H9 (cell line): ENCODE results near the gene MRPS21. TPM values are rescaled to one million over a fixed set of nuclear protein-coding genes. Genes with fewer than 3 reads are reported as not detected.

Source experiments
- DNase-seq: peaks from one replicate; pipeline ENCODE4 v3.0.0-alpha.2; 2017
- H2AFZ ChIP-seq: one replicate; pipeline ENCODE4 v1.6.1; 2013; ENCODE audit warnings: mild to moderate bottlenecking, low read length, control low read depth, moderate library complexity
- H2AK5ac ChIP-seq: 2 replicates; pipeline ENCODE4 v1.6.1; 2013; ENCODE audit warnings: low read length, control low read depth, mixed read lengths; ENCODE audit not compliant: insufficient read length
- H2BK120ac ChIP-seq: one replicate; pipeline ENCODE4 v1.6.1; 2013; ENCODE audit warnings: low read depth, mild to moderate bottlenecking, low read length, control low read depth, inconsistent platforms; ENCODE audit not compliant: poor library complexity, severe bottlenecking
- H2BK12ac ChIP-seq: 2 replicates; pipeline ENCODE4 v1.6.1; 2013; ENCODE audit warnings: low read length, control low read depth, mixed read lengths, low read depth; ENCODE audit not compliant: insufficient read length
- H2BK15ac ChIP-seq: 2 replicates; pipeline ENCODE4 v1.6.1; 2013; ENCODE audit warnings: low read depth, low read length, control low read depth
- H2BK20ac ChIP-seq: one replicate; pipeline ENCODE4 v1.6.1; 2013; ENCODE audit warnings: low read depth, mild to moderate bottlenecking, low read length, control low read depth, inconsistent platforms; ENCODE audit not compliant: poor library complexity, severe bottlenecking
- H2BK5ac ChIP-seq: 2 replicates; pipeline ENCODE4 v1.6.1; 2013; ENCODE audit warnings: low read length, control low read depth, mixed read lengths; ENCODE audit not compliant: insufficient read length
- H3K14ac ChIP-seq: 2 replicates; pipeline ENCODE4 v1.6.1; 2013; ENCODE audit warnings: low read length, control low read depth; ENCODE audit not compliant: insufficient read depth
- H3K18ac ChIP-seq: 2 replicates; pipeline ENCODE4 v1.6.1; 2013; ENCODE audit warnings: low read depth, mild to moderate bottlenecking, mixed read lengths, low read length, control low read depth; ENCODE audit not compliant: insufficient read length
- H3K23ac ChIP-seq: 2 replicates; pipeline ENCODE4 v1.6.1; 2013; ENCODE audit warnings: low read length, control low read depth, mixed read lengths, low read depth; ENCODE audit not compliant: insufficient read length
- H3K23me2 ChIP-seq: 2 replicates; pipeline ENCODE4 v1.6.1; 2013; ENCODE audit warnings: low read depth, mild to moderate bottlenecking, mixed read lengths, low read length, control low read depth; ENCODE audit not compliant: insufficient read length, poor library complexity, severe bottlenecking
- H3K27ac ChIP-seq: 2 replicates; pipeline ENCODE4 v1.5.1; 2013; ENCODE audit warnings: low read length, control low read depth, mixed read lengths, low read depth; ENCODE audit not compliant: insufficient read length
- H3K27me3 ChIP-seq: 2 replicates; pipeline ENCODE4 v1.6.1; 2013; ENCODE audit warnings: low read length, control low read depth, inconsistent platforms; ENCODE audit not compliant: insufficient read depth
- H3K4ac ChIP-seq: 2 replicates; pipeline ENCODE4 v1.6.1; 2013; ENCODE audit warnings: low read depth, mild to moderate bottlenecking, control low read depth, inconsistent platforms, low read length, moderate library complexity
- H3K4me1 ChIP-seq: 2 replicates; pipeline ENCODE4 v1.6.1; 2013; ENCODE audit warnings: low read length, control low read depth, inconsistent platforms; ENCODE audit not compliant: insufficient read depth
- H3K4me2 ChIP-seq: 2 replicates; pipeline ENCODE4 v1.6.1; 2013; ENCODE audit warnings: low read length, control low read depth, mixed read lengths; ENCODE audit not compliant: insufficient read length, insufficient read depth
- H3K56ac ChIP-seq: 2 replicates; pipeline ENCODE4 v1.6.1; 2013; ENCODE audit warnings: low read depth, mild to moderate bottlenecking, mixed read lengths, low read length, control low read depth; ENCODE audit not compliant: insufficient read length
- H3K79me1 ChIP-seq: 2 replicates; pipeline ENCODE4 v1.6.1; 2013; ENCODE audit warnings: low read depth, mild to moderate bottlenecking, moderate library complexity, low read length, control low read depth, inconsistent platforms; ENCODE audit not compliant: insufficient read depth, poor library complexity, severe bottlenecking
- H3K79me2 ChIP-seq: 2 replicates; pipeline ENCODE4 v1.6.1; 2013; ENCODE audit warnings: low read length, control low read depth, inconsistent platforms; ENCODE audit not compliant: insufficient read depth
- H3K9ac ChIP-seq: 2 replicates; pipeline ENCODE4 v1.6.1; 2013; ENCODE audit warnings: low read length, control low read depth, mixed read lengths; ENCODE audit not compliant: insufficient read length; ENCODE audit errors: extremely low read depth
- H3K9me3 ChIP-seq: one replicate; pipeline ENCODE4 v1.6.1; 2013; ENCODE audit warnings: low read depth, low read length, inconsistent platforms; ENCODE audit not compliant: control insufficient read depth
- H3T11ph ChIP-seq: one replicate; pipeline ENCODE4 v1.6.1; 2013; ENCODE audit warnings: mild to moderate bottlenecking, low read length, control low read depth, inconsistent platforms
- H4K20me1 ChIP-seq: one replicate; pipeline ENCODE4 v1.6.1; 2013; ENCODE audit not compliant: control insufficient read depth, insufficient read length, insufficient read depth
- H4K5ac ChIP-seq: 2 replicates; pipeline ENCODE4 v1.6.1; 2013; ENCODE audit warnings: low read depth, mild to moderate bottlenecking, mixed read lengths, low read length, control low read depth; ENCODE audit not compliant: insufficient read length
- H4K8ac ChIP-seq: replicated peaks from 2 replicates; pipeline ENCODE4 v1.6.1; 2013; ENCODE audit warnings: low read length, control low read depth, mixed read lengths, low read depth; ENCODE audit not compliant: insufficient read length
- H4K91ac ChIP-seq: 2 replicates; pipeline ENCODE4 v1.6.1; 2013; ENCODE audit warnings: low read depth, mild to moderate bottlenecking, moderate library complexity, mixed read lengths, low read length, control low read depth; ENCODE audit not compliant: insufficient read length
- H3K27ac Mint-ChIP-seq, 3 experiments: 2 replicates in 2 of 3; 3 replicates in 1 of 3; pipeline ENCODE4 v1.8.0; 2020 to 2021; ENCODE audit warnings: mixed read lengths in 3 of 3, mild to moderate bottlenecking in 1 of 3, moderate library complexity in 1 of 3
- H3K27me3 Mint-ChIP-seq: 2 replicates; pipeline ENCODE4 v1.8.0; 2021; ENCODE audit warnings: low read depth, mild to moderate bottlenecking, moderate library complexity, mixed read lengths
- H3K36me3 Mint-ChIP-seq, 3 experiments: 2 replicates in 2 of 3; 3 replicates in 1 of 3; pipeline ENCODE4 v1.8.0; 2020 to 2021; ENCODE audit warnings: low read depth in 3 of 3, mixed read lengths in 3 of 3; ENCODE audit not compliant: insufficient read depth in 1 of 3
- H3K4me1 Mint-ChIP-seq, 2 experiments: 2 replicates each; pipeline ENCODE4 v1.8.0; 2020; ENCODE audit warnings: mixed read lengths in 2 of 2
- H3K4me3 Mint-ChIP-seq, 2 experiments: 2 replicates in 1 of 2; 3 replicates in 1 of 2; pipeline ENCODE4 v1.8.0; 2020 to 2021; ENCODE audit warnings: mild to moderate bottlenecking in 2 of 2, mixed read lengths in 2 of 2, moderate library complexity in 1 of 2
- H3K9me3 Mint-ChIP-seq, 2 experiments: 2 replicates in 1 of 2; 3 replicates in 1 of 2; pipeline ENCODE4 v1.8.0; 2020; ENCODE audit warnings: mild to moderate bottlenecking in 2 of 2, mixed read lengths in 2 of 2, moderate library complexity in 1 of 2
- WGBS: extraction: QIAGEN DNeasy Blood & Tissue Kit; methylation state at CpG from one replicate; pipeline ENCODE4 v1.1.7; 2013; ENCODE audit warnings: missing lambda C conversion rate, low lambda C conversion rate, mixed read lengths; ENCODE audit not compliant: insufficient read length; ENCODE audit errors: extremely low coverage; 5-methylcytosine and 5-hydroxymethylcytosine counted together
- total RNA-seq: library from RNA; stranded (reverse); gene quantifications from 2 replicates; pipeline ENCODE4 v1.2.1, GENCODE V29; 2021
- TF ChIP-seq, protein P1 (sequence below): fragments of 200-600 bp; sonication (generic); conservative IDR thresholded peaks from 3 replicates; pipeline ENCODE4 v1.8.0; 2021; ENCODE audit warnings: antibody characterized with exemption, mild to moderate bottlenecking

MRPS21 gene
- total RNA-seq, 1 experiment from 2014 or later = 113 TPM

DNA sequence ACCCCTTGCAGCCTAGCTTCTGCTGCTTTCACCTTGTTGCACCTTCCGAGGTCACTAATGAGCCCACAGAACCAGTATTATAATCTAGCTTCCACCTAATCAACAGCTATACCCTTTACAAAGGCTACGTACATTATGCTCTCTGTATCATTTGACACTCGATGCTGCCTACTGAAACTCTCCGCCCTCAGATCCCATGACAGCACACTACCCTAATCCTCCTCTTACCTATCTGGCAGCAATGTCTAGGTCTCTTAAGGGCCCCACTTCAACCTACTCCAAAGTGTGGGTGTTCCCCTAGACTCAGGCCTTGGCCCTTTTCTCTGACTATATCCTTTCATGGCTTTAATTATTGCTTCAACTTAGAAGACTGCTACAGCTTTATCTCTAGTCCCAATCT is 4.8 kb upstream of the MRPS21 start:
- H3K27ac Mint-ChIP-seq = no peak overlapping the region; a peak in 1 of 7 replicates
- Histone ChIP-seq H4K8ac (no peak overlapping the region), H3K56ac (no peak overlapping the region), H4K5ac (no peak overlapping the region), H2AK5ac (no peak overlapping the region), H3K27ac (no peak overlapping the region), H2BK12ac (no peak overlapping the region), H3K23ac (no peak overlapping the region), H3K9me3 (no peaks in the 10 kb centered on the region), H2BK5ac (no peak overlapping the region), H3T11ph (no peak overlapping the region), H3K4ac (no peak overlapping the region), H3K18ac (no peak overlapping the region), H3K4me2 (no peak overlapping the region), H3K4me1 (no peaks in the 10 kb centered on the region), H2BK20ac (no peak overlapping the region), H3K79me2 (no peaks in the 10 kb centered on the region), H4K91ac (no peak overlapping the region), H2AFZ (no peak overlapping the region), H3K79me1 (no peaks in the 10 kb centered on the region), H3K9ac (no peak overlapping the region), H3K14ac (no peak overlapping the region), H3K23me2 (peaks cover 4% of the 10 kb centered on the region), H4K20me1 (peaks cover 3% of the 10 kb centered on the region), H3K27me3 (no peaks in the 10 kb centered on the region), H2BK120ac (no peak overlapping the region), H2BK15ac (no peak overlapping the region)
- DNase-seq = no peak
- no peak overlapping the region for H3K4me3 Mint-ChIP-seq
- peaks cover 8 to 25% (median 20%) of the 10 kb centered on the region in 3 experiments for H3K36me3 Mint-ChIP-seq
- no peaks in the 10 kb centered on the region; the same call in 1 of the 2 replicates for H3K27me3 Mint-ChIP-seq
- peaks cover 6 to 7% of the 10 kb centered on the region in 2 experiments; a peak in 3 of 4 replicates for H3K4me1 Mint-ChIP-seq
- TF ChIP-seq, protein P1, sequence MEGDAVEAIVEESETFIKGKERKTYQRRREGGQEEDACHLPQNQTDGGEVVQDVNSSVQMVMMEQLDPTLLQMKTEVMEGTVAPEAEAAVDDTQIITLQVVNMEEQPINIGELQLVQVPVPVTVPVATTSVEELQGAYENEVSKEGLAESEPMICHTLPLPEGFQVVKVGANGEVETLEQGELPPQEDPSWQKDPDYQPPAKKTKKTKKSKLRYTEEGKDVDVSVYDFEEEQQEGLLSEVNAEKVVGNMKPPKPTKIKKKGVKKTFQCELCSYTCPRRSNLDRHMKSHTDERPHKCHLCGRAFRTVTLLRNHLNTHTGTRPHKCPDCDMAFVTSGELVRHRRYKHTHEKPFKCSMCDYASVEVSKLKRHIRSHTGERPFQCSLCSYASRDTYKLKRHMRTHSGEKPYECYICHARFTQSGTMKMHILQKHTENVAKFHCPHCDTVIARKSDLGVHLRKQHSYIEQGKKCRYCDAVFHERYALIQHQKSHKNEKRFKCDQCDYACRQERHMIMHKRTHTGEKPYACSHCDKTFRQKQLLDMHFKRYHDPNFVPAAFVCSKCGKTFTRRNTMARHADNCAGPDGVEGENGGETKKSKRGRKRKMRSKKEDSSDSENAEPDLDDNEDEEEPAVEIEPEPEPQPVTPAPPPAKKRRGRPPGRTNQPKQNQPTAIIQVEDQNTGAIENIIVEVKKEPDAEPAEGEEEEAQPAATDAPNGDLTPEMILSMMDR = no peak
- no CpG with 5 or more reads among the region's 4 CpGs for WGBS
- H3K9me3 Mint-ChIP-seq = no peaks in the 10 kb centered on the region; a peak in 1 of 5 replicates
